HG02798 (cell line): ENCODE data around the gene COX7C.
"Not testable (repeated sequence)": the region's sequence is repeated elsewhere in the genome, so short reads cannot be mapped to it uniquely, and the experiment has no call there.

Source experiments
- ATAC-seq: cut with Tn5 transposase; IDR thresholded peaks from one replicate; pipeline ENCODE4 v1.9.1; 2021; ENCODE audit warnings: mild to moderate bottlenecking; ENCODE audit not compliant: unreplicated experiment, poor library complexity

Gene COX7C

DNA sequence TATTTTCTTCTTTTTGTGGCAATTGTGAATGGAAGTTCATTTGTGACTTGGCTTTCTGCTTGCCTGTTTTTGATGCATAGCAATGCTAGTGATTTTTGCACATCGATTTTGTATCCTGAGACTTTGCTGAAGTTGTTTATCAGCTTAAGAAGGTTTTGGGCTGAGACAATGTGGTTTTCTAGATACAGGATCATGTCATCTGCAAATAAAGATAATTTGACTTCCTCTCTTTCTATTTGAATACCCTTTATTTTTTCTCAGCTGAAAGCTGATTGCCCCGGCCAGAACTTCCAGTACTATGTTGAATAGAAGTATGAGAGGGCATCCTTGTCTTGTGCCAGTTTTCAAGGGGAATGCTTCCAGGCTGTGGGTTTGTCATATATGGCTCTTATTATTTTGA lies 43.0 kb downstream of the COX7C start:
- ATAC-seq: not testable (repeated sequence)

- no peak for ATAC-seq
These were observed 46.4 kb downstream of the COX7C start for GRCh38 chr5:86664173-86664572.

- no peak for ATAC-seq
These were observed 48.4 kb downstream of the COX7C start for GRCh38 chr5:86665984-86666760.

- ATAC-seq: no peak
These were observed 49.2 kb downstream of the COX7C start for GRCh38 chr5:86666981-86667380.
